Fibroblast of lung (primary cell): ENCODE data around the gene ZFPL1. TPM values are rescaled to one million over a fixed set of nuclear protein-coding genes. Genes with fewer than 3 reads are reported as not detected.

Experiments
- DNase-seq, 2 donors: peaks; one replicate each; pipeline versions ENCODE4 v3.0.0 to v3.0.0-alpha.2; 2010; ENCODE audit warnings: low read depth in 2 of 2
- H2AFZ ChIP-seq: 2 replicates; pipeline ENCODE4 v1.5.1; 2012; ENCODE audit warnings: low read length, control low read depth, inconsistent platforms
- H3K27ac ChIP-seq: 2 replicates; pipeline ENCODE4 v1.5.1; 2011; ENCODE audit warnings: low read length, control low read depth; ENCODE audit not compliant: insufficient read depth
- H3K27me3 ChIP-seq: 2 replicates; pipeline ENCODE4 v1.5.1; 2011; ENCODE audit warnings: mild to moderate bottlenecking, low read length; ENCODE audit not compliant: control insufficient read depth, insufficient read depth
- H3K36me3 ChIP-seq: 2 replicates; pipeline ENCODE4 v1.5.1; 2011; ENCODE audit warnings: low read length; ENCODE audit not compliant: control insufficient read depth, insufficient read depth
- H3K4me1 ChIP-seq: 2 replicates; pipeline ENCODE4 v1.5.1; 2011; ENCODE audit warnings: low read length; ENCODE audit not compliant: control insufficient read depth, insufficient read depth; ENCODE audit errors: extremely low read depth
- H3K4me2 ChIP-seq: 2 replicates; pipeline ENCODE4 v1.5.1; 2011; ENCODE audit warnings: low read length, control low read depth; ENCODE audit not compliant: insufficient read depth; ENCODE audit errors: extremely low read depth
- H3K4me3 ChIP-seq, 4 experiments: fragments of 200-600 bp in 1 of 4; sonication (generic) in 1 of 4; replicated peaks in 1 of 4; 2 replicates each; pipeline ENCODE4 v1.5.1; 2011 to 2016; ENCODE audit warnings: low read length in 4 of 4, low read depth in 3 of 4, mild to moderate bottlenecking in 3 of 4, control low read depth in 2 of 4, inconsistent platforms in 1 of 4, mixed read lengths in 1 of 4; ENCODE audit not compliant: insufficient read depth in 1 of 4; ENCODE audit errors: control extremely low read depth in 1 of 4
- H3K79me2 ChIP-seq: 2 replicates; pipeline ENCODE4 v1.5.1; 2012; ENCODE audit warnings: mild to moderate bottlenecking, low read length, inconsistent platforms; ENCODE audit not compliant: control insufficient read depth, insufficient read depth
- H3K9ac ChIP-seq: 2 replicates; pipeline ENCODE4 v1.5.1; 2011; ENCODE audit warnings: mild to moderate bottlenecking, low read length, control low read depth; ENCODE audit not compliant: insufficient read depth
- H3K9me3 ChIP-seq: 2 replicates; pipeline ENCODE4 v1.5.1; 2012; ENCODE audit warnings: low read depth, low read length; ENCODE audit not compliant: control insufficient read depth, insufficient read depth
- H4K20me1 ChIP-seq: 2 replicates; pipeline ENCODE4 v1.5.1; 2011; ENCODE audit warnings: low read length; ENCODE audit not compliant: control insufficient read depth, insufficient read depth; ENCODE audit errors: extremely low read depth
- CTCF ChIP-seq, 2 donors: IDR thresholded peaks in 1 of 2; conservative IDR thresholded peaks in 1 of 2; 1 replicate in 1 of 2; 2 replicates in 1 of 2; pipeline ENCODE4 v1.5.1; 2011 to 2012; ENCODE audit warnings: low read length in 2 of 2, control low read depth in 1 of 2, inconsistent platforms in 1 of 2, low read depth in 1 of 2, mild to moderate bottlenecking in 1 of 2
- EZH2 ChIP-seq: IDR thresholded peaks from 2 replicates; pipeline ENCODE4 v1.5.1; 2012; ENCODE audit warnings: low read length, control low read depth, mild to moderate bottlenecking; ENCODE audit errors: missing control alignments
- polyA minus RNA-seq: library from RNA; depleted of rRNA, polyadenylated mRNA; stranded (reverse); fragments of >200 nt; gene quantifications from 2 replicates; pipeline ENCODE4 v1.2.3, GENCODE V29; 2011; ENCODE audit warnings: low replicate concordance
- polyA plus RNA-seq, 2 donors: library from polyadenylated mRNA; depleted of rRNA in 1 of 2; stranded (reverse) in 1 of 2; unstranded in 1 of 2; fragments of >200 nt; gene quantifications; 2 replicates each; pipeline ENCODE4 v1.2.1, GENCODE V29; 2011 to 2012; ENCODE audit warnings: missing spikeins in 1 of 2
- total RNA-seq: library from RNA; depleted of rRNA; stranded (reverse); fragments of >200 nt; gene quantifications from 2 replicates; pipeline ENCODE4 v1.2.1, GENCODE V29; 2014

Gene ZFPL1
- total RNA-seq, result 31.1 and 36.0 TPM in 2 replicates
- polyA plus RNA-seq, result 30.8 and 37.6 TPM in 2 replicates
- polyA plus RNA-seq (2012), result 41.8 and 50.1 TPM in 2 replicates
- polyA minus RNA-seq, result 90.4 and 113 TPM in 2 replicates

GRCh38 chr11:65083834-65084597, at the start of gene ZFPL1, which contains the start of gene CDCA5:
Gene ZFPL1, plus strand, starts transcription at chr11:65084222. Its CDS starts 477 bp downstream, at chr11:65084699.
Gene CDCA5, minus strand, starts transcription at chr11:65084040. Its CDS starts 62 bp downstream, at chr11:65083978.
- Histone ChIP-seq H3K4me3 (peak within 1 kb of the TSS; percentile 71 to 91 (median 84)), H2AFZ (peak within 1 kb of the TSS; percentile 88), H3K27ac (peak within 1 kb of the TSS; percentile 85), H3K27me3 (no peaks in the 10 kb centered on the region), H3K9me3 (no peaks in the 10 kb centered on the region), H3K4me1 (peaks cover 11% of the 10 kb centered on the region), H3K9ac (peak within 1 kb of the TSS; percentile 95), H4K20me1 (no peaks in the 10 kb centered on the region), H3K36me3 (peaks cover 18% of the 10 kb centered on the region), H3K79me2 (peaks cover 41% of the 10 kb centered on the region), H3K4me2 (peak within 1 kb of the TSS; percentile 98)
- TF ChIP-seq CTCF (conservative IDR thresholded peaks at IDR 0.05 in 1 of 2, IDR thresholded peaks at IDR 0.05 in 1 of 2; ENCODE audit: low read depth in 1 of 2, low read length in 2 of 2), result no peak
- TF ChIP-seq EZH2, result no peak
- peak; percentile 93 to 96 for DNase-seq

GRCh38 chr11:65034423-65034822, 49.6 kb upstream of the ZFPL1 start:
- TF ChIP-seq EZH2 (no peak), CTCF (conservative IDR thresholded peaks at IDR 0.05 in 1 of 2, IDR thresholded peaks at IDR 0.05 in 1 of 2; ENCODE audit: low read depth in 1 of 2, low read length in 2 of 2) (no peak)
- Histone ChIP-seq H3K36me3 (peaks cover 7% of the 10 kb centered on the region), H3K27ac (no peak overlapping the region), H3K79me2 (no peaks in the 10 kb centered on the region), H3K4me1 (no peaks in the 10 kb centered on the region), H2AFZ (no peak overlapping the region), H3K27me3 (no peaks in the 10 kb centered on the region), H4K20me1 (no peaks in the 10 kb centered on the region), H3K9ac (no peak overlapping the region), H3K4me3 (no peak overlapping the region), H3K9me3 (no peaks in the 10 kb centered on the region), H3K4me2 (no peak overlapping the region)
- DNase-seq, result no peak

GRCh38 chr11:65035579-65035978, 48.4 kb upstream of the ZFPL1 start:
- no peak overlapping the region for H3K4me2 ChIP-seq
- H2AFZ ChIP-seq, result no peak overlapping the region
- H3K9me3 ChIP-seq, result no peaks in the 10 kb centered on the region
- no peaks in the 10 kb centered on the region for H3K79me2 ChIP-seq
- H3K27me3 ChIP-seq, result no peaks in the 10 kb centered on the region
- no peak for DNase-seq
- H3K4me1 ChIP-seq, result no peaks in the 10 kb centered on the region
- H3K9ac ChIP-seq, result no peak overlapping the region
- H3K36me3 ChIP-seq, result peaks cover 7% of the 10 kb centered on the region
- H4K20me1 ChIP-seq, result no peaks in the 10 kb centered on the region
- H3K4me3 ChIP-seq, result no peak overlapping the region
- no peak overlapping the region for H3K27ac ChIP-seq
- TF ChIP-seq EZH2 (no peak), CTCF (conservative IDR thresholded peaks at IDR 0.05 in 1 of 2, IDR thresholded peaks at IDR 0.05 in 1 of 2; ENCODE audit: low read depth in 1 of 2, low read length in 2 of 2) (no peak)
